BJ (cell line): ENCODE data around the gene CMTM7. TPM values are rescaled to one million over a fixed set of nuclear protein-coding genes. Genes with fewer than 3 reads are reported as not detected.
"Not testable (repeated sequence)": the region's sequence is repeated elsewhere in the genome, so short reads cannot be mapped to it uniquely, and the experiment has no call there.

Experiments used
- CTCF ChIA-PET: fragments of 350-600 bp; formaldehyde crosslinking; extraction: SDS; loops from one replicate; lab custom pipeline; 2021; ENCODE audit warnings: antibody characterized with exemption, inconsistent platforms; lab: Yijun Ruan, JAX
- POLR2A ChIA-PET: fragments of 300-600 bp; sonication (Branson Sonifier 250); formaldehyde crosslinking; extraction: SDS; loops from one replicate; lab custom pipeline; 2021; ENCODE audit warnings: antibody characterized with exemption; lab: Charles Lee
- DNase-seq: peaks from one replicate; pipeline ENCODE4 v3.0.0-alpha.2; 2011; ENCODE audit warnings: low read depth
- H3K27me3 ChIP-seq: 2 replicates; pipeline ENCODE4 v1.6.0; 2011; ENCODE audit warnings: low read length; ENCODE audit not compliant: control insufficient read depth, insufficient read depth
- H3K36me3 ChIP-seq: 2 replicates; pipeline ENCODE4 v1.5.1; 2011; ENCODE audit warnings: low read length; ENCODE audit not compliant: control insufficient read depth, insufficient read depth
- H3K4me3 ChIP-seq: 2 replicates; pipeline ENCODE4 v1.5.1; 2011; ENCODE audit warnings: low read depth, mild to moderate bottlenecking, control low read depth, low read length
- CTCF ChIP-seq: IDR thresholded peaks from 2 replicates; pipeline ENCODE4 v1.5.1; 2011; ENCODE audit warnings: low read depth, mild to moderate bottlenecking, control low read depth, inconsistent platforms, low read length, moderate library complexity; ENCODE audit not compliant: insufficient read depth
- polyA plus RNA-seq: library from polyadenylated mRNA; depleted of rRNA; stranded (reverse); fragments of >200 nt; gene quantifications from 2 replicates; pipeline ENCODE4 v1.2.3, GENCODE V29; 2011

The CMTM7 gene
- polyA plus RNA-seq, 1 experiment, result 13.7 TPM

GRCh38 chr3:32436816-32437189, 45.1 kb downstream of the CMTM7 start:
- Histone ChIP-seq H3K4me3 (no peak overlapping the region), H3K36me3 (no peaks in the 10 kb centered on the region), H3K27me3 (no peaks in the 10 kb centered on the region)
- DNase-seq, result no peak
- TF ChIP-seq CTCF, result no peak
- POLR2A ChIA-PET, result no interaction called here
- CTCF ChIA-PET, result interaction anchor here (1.7 to 3.4 kb wide), 2 partner anchors 10 to 31 kb away, joined by 3 to 11 read pairs; no protein-coding TSS in a partner anchor

- H3K36me3 ChIP-seq, result no peaks in the 10 kb centered on the region
- CTCF ChIA-PET, result no interaction called here
- H3K27me3 ChIP-seq, result no peaks in the 10 kb centered on the region
- POLR2A ChIA-PET, result no interaction called here
- H3K4me3 ChIP-seq, result no peak overlapping the region
- TF ChIP-seq CTCF, result no peak
- no peak for DNase-seq
These were observed 46.2 kb downstream of the CMTM7 start for GRCh38 chr3:32437896-32438295.

GRCh38 chr3:32438596-32439344, 47.1 kb downstream of the CMTM7 start:
- POLR2A ChIA-PET, result no interaction called here
- TF ChIP-seq CTCF, result no peak
- Histone ChIP-seq H3K36me3 (no peaks in the 10 kb centered on the region), H3K4me3 (no peak overlapping the region), H3K27me3 (no peaks in the 10 kb centered on the region)
- CTCF ChIA-PET, result interaction anchor here (0.5 kb wide), 1 partner anchor 203 kb away, joined by 3 read pairs; no protein-coding TSS in a partner anchor
- no peak for DNase-seq

GRCh38 chr3:32439421-32439820, 47.8 kb downstream of the CMTM7 start:
- DNase-seq, H3K36me3 ChIP-seq, H3K4me3 ChIP-seq, H3K27me3 ChIP-seq, POLR2A ChIA-PET: not testable (repeated sequence)
- CTCF ChIA-PET, result interaction anchor here (0.6 kb wide), 1 partner anchor 61 kb away, joined by 3 read pairs; no protein-coding TSS in a partner anchor

- H3K27me3 ChIP-seq, result no peaks in the 10 kb centered on the region
- H3K4me3 ChIP-seq, result no peak overlapping the region
- no peak for TF ChIP-seq CTCF
- POLR2A ChIA-PET, result no interaction called here
- CTCF ChIA-PET, result interaction anchor here (1.2 to 1.3 kb wide), 3 partner anchors 27 to 44 kb away, joined by 3 to 5 read pairs (median 4); no protein-coding TSS in a partner anchor
- DNase-seq, result no peak
- no peaks in the 10 kb centered on the region for H3K36me3 ChIP-seq
These were observed 49.1 kb downstream of the CMTM7 start for GRCh38 chr3:32440611-32441350.
